GM19351 (cell line): Measurements from ENCODE around the gene TPRG1L.

Experiments used
- ATAC-seq: cut with Tn5 transposase; IDR thresholded peaks from one replicate; pipeline ENCODE4 v1.9.1; 2021; ENCODE audit warnings: mild to moderate bottlenecking, moderate library complexity; ENCODE audit not compliant: unreplicated experiment

Gene TPRG1L

GRCh38 chr1:3677484-3677883 is 52.7 kb downstream of the TPRG1L start:
- ATAC-seq, result peak; percentile 9

- ATAC-seq, result no peak
These were observed 53.7 kb downstream of the TPRG1L start for GRCh38 chr1:3678361-3679097.

- ATAC-seq, result no peak
These were observed 54.3 kb downstream of the TPRG1L start for GRCh38 chr1:3679098-3679555.
